ENCODE measurements around the gene TUT4.

Gene TUT4

DNA sequence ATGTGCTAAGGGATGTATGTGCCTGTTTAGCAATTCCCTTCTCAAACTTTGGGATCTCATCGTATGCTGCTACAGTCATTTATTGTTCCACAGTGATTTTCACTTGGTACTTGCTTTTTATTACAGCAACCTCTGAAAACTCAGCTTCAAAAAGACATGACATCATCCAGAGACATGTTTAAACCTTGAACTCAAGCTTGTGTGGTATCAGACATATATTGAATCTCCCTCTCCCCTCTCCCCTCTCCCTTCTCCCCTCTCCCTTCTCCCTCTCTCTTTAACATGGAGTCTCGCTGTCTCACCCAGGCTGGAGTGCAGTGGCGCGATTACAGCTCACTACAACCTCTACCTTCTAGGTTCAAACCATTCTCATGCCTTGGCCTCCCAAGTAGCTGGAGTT, 19.5 kb upstream of the TUT4 start:
- no peak for DNase-seq

DNA sequence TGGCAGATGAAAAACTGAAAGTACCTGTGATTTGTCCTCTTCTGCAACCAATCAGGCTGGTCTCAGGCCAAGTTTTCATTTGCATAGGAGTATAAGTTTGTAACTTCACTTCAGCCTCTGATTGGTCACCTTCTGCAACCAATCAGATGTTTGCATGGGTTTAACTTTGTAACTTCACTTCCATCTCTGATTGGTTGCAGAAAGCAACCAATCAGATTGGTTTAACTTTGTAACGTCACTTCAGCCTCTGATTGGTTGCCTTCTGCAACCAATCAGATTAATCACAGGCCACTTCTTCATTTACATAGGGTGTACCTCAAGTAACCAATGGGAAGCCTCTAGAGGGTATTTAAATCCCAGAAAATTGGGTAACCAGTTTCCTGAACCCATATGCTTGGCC, 18.9 kb upstream of the TUT4 start:
- DNase-seq: no peak

GRCh38 chr1:52569449-52570210, 16.7 kb upstream of the TUT4 start:
- no peak for DNase-seq

- no peak for DNase-seq
Measured at GRCh38 chr1:52567943-52568342, 15.1 kb upstream of the TUT4 start.

DNA sequence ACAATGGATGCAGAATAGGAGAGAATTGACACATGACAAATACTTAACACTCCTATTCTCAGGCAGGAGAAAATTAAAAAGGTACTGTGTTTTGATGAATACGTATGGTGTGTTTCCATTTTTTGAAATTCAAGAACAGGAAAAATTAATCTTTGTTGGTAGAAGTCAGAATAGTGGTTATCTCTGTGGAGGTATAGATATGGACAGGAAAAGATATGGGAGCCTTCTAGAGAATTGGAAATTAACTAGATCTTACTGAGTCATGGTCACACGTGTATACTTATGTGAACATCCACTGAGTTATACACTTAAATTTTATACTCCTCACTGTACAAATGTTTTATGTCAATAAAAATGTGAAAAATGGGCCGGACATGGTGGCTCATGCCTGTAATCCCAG, 9.9 kb upstream of the TUT4 start:
- DNase-seq: no peak

DNA sequence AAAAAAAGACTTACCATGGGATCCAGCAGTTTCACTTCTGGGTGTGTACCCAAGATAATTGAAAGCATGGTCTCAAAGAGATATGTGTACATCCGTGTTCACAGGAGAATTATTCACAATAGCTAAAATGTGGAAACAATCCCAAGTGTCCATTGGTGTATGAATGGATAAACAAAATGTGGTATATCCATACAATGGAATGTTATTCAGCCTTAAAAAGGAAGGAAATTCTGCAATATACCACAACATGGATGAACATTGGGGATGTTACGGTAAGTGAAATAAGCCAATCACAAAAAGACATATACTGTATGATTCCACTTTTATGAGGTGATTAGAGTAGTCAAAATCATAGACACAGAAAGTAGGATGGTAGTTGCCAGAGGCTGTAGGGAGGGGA, 7.0 kb upstream of the TUT4 start:
- DNase-seq: no peak

DNA sequence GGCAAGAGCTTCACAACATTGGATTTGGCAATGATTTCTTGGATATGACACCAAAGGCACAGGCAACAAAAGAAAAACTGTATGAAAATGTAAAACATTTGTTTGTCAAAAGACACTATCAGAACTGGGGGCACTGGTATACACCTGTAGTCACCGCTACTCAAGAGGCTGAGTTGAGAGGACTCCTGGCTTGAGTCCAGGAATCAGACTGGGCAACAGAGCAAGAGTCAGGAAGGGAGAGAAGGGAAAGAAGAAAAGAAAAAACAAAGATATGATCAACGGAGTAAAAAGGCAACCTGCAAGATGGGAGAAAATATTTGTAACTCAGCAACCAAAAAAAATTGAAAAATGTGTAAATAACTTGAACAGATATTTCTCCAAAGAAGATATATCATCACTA, 6.0 kb upstream of the TUT4 start:
- DNase-seq: no peak

DNA sequence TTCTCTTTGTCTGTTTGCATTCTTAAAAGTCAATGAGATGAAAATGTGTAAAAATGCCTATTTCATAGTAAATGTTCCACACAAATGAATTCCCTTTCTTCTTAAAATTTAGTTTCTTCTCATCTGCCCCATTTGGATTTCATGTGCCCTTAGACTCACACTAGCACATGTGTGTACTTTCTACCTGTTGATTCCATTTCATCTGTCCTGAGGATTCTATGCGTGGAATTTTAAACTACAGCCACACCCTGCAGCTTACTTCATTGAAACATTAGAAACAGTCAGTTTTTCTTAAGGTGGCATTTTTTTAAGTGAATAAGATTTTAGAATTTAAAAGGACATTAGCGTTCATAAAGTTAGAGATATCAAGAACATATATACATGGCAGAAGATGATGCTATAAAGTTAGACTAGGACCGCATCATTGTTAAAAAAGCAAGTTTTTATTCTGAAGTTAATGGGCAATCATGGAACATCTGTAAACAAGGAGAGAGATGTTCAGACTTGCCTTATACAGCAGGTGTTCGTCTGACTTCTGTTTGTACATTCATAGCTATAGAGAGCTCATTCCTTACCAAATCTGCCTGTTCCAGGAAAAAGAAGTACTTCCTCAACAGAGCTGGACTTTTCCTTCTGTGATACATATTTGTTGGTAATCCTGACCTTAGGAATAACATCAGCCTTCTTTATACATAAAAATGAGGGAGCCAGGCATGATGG, 3.9 kb upstream of the TUT4 start:
- no peak for DNase-seq

DNA sequence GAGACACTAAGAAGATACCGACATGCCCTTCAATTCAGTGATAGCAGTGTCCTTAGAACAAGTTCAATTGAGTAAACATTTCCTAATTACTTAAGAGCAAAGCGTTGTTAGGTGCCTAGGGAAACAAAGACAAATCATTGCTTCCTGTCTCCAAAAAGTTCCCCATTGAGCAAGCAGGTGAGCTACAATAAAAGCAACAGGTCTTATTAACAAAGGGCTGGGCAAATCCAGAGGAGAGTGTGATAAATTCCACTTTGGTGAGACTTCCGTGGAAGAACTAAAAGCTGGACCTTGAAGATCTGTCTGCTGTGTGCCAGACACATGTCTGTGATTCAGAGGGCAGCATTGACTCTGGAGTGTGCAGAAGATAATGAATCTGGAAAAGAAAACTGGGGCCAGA, 1.9 kb upstream of the TUT4 start:
- DNase-seq: no peak

GRCh38 chr1:52554267-52554640, 1.4 kb upstream of the TUT4 start:
- DNase-seq: no peak

- DNase-seq: peak; percentile 86 to 89
Measured at GRCh38 chr1:52553362-52554266, 722 bp upstream of the TUT4 start.

DNA sequence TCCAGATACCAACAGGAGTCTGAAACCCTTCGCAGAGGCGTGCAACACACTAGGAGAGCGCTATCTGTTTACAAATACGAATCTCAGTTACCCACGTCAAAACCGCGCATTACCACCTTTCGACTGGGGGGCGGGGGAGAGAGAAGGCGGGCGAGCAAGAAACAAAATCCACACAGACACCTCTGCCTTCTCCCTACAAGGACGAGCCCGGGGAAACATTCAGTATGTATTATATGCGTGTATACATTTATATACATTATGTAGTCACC, 722 bp downstream of the TUT4 start:
- DNase-seq: peak; percentile 60 to 62

DNA sequence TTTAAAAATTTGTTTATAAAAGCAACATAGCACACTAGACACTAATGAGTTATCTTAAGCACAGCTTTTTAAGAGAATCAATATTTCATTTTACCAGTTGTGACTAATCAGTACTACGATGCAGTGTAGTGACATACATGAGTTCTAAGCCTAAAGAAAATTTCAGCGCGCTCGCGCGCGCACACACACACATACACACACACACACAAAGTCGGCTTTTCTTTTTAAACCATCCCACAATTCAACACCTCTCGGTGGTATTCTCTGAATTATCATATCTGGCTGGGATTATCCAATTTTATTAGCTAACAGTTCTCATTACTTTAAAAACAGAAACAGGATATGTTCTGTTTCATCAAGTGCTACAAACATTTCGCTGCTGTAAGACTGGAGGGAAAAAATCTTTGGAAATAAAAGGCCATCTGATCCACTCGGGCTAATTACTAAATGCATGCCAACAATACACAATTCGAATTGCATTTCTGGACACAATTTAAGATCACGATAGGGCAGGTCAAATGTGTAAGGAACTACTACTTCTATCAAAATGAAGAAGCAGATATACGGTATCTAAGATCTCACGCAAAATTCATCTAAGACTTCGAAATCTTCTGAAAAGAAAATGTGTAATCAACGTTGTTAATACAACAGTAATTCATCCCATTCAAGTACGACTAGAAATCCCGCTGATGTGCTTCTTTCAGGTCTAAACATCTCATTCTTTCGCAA, 1.2 kb downstream of the TUT4 start:
- peak; percentile 32 to 34 for DNase-seq

- no peak for DNase-seq
Measured at GRCh38 chr1:52550447-52550846, 2.4 kb downstream of the TUT4 start.

DNA sequence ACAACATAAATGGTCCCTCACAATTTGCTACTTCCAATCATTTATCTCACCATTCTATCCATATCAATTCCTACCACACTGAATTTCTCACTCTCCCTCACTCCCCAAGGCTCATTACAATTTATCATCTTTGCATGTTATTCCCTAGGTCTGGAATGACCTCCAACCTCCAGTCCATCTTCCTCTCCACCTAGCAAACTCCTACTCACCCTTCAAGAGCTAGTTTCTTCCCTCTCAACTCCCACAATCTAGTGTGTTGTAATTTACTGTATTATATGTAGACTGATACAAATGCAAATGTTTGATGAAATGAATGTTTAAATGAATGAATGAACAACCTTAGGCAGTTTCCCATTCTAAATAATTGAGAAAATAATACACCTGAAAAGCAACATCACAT, 3.6 kb downstream of the TUT4 start:
- no peak for DNase-seq

DNA sequence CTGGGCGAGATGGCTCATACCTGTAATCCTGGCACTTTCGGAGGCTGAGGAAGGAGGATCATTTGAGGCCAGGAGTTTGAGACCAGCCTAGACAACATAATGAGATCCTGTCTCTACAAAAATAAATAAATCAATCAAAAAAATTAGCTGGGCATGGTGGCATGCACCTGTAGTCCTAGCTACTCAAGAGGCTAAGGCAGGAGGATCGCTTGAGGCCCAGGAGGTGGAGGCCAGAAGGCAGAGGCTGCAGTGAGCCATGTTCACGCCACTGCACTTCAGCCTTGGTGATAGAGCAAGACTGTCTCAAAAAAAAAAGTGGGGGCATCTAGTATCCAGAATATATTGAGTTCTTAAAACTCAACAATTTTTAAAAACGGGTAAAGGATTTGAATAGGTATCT, 6.0 kb downstream of the TUT4 start:
- no peak for DNase-seq

DNA sequence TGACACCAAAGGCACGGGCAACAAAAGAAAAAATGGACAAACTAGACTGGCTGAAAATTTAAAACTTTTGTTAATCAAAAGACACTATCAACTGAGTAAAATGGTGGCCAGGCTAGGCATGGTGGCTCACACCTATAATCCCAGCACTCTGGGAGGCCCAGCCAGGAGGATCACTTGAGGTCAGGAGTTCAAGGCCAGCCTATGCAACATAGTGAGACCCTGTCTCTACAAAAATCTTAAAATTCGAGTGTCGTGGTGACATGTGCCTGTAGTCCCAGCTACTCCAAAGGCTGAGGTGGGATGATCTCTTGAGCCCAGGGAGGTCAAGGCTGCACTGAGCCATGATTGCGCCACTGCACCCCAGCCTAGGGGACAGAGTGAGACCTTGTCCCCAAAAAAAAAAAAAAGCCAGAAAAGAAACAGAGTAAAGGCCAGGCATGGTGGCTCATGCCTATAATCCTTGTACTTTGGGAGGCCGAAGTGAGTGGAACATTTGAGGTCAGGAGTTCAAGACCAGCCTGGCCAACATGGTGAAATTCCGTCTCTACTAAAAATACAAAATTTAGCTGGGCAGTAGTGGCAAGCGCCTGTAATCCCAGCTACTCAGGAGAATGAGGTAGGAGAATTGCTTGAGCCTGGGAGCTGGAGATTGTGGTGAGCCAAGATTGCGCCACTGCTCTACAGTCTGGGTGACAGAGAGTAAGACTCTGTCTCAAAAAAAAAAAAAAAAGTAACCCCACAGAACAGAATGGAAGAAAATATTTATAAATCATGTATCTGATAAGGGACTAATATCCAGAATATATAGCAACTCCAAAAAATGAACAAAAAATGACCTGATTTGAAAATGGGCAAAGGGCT, 8.0 kb downstream of the TUT4 start:
- DNase-seq: no peak

DNA sequence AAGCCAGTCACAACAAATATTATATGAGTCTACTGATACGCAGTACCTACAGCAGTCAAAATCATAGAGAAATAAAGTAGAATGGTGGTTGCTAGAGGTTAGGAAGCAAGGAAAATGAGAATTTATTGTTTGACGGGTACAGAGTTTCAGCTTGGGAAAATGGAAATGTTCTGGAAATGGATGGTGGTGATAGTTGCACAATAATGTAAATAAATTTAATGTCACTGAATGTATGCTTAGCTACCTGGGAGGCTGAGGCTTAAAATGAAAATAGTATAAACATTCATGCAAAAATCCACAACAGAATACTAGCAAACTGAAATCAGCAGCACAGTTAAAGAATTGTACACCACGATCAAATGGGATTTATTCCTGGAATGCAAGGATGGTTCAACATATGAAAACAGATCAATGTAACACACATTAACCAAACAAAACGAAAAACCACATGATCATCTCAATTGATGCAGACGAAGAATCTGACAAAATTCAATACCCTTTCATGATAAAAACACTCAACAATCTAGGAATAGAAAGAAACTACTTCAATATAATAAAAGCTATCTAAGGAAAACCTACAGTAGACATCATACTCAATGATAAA, 10.7 kb downstream of the TUT4 start:
- no peak for DNase-seq

GRCh38 chr1:52534928-52535764, 17.7 kb downstream of the TUT4 start:
- DNase-seq: no peak

DNA sequence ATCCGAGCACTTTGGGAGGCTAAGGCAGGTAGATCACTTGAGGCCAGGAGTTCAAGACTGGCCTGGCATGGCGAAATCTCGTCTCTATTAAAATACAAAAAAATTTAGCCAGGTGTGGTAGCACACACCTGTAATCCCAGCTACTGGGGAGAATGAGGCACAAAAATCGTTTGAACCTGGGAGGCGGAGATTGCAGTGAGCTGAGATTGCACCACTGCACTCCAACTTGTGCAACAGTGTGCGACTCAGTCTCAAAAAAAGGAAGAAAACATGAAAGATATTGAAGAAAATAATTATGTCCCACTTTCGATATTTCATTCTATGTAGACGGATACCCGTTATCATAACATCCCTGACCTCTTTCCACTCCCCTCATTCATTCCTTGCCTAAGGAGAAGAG, 19.2 kb downstream of the TUT4 start:
- DNase-seq: no peak

All from activated CD4-positive, alpha-beta T cell treated with anti-CD3 and anti-CD28 coated beads, Interleukin-2, amount 50 U/mL, for 4 hours (primary cell).